HuH-7.5 (cell line): ENCODE data around the gene JAG1.

Source experiments
- DNase-seq: peaks from one replicate; pipeline ENCODE4 v3.0.0; 2011; ENCODE audit warnings: low spot score

The JAG1 gene

GRCh38 chr20:10699489-10699888 is 25.7 kb upstream of the JAG1 start:
- no peak for DNase-seq

GRCh38 chr20:10696650-10697049 is 22.9 kb upstream of the JAG1 start:
- no peak for DNase-seq

- no peak for DNase-seq
Measured at GRCh38 chr20:10689385-10689784, 15.6 kb upstream of the JAG1 start.

GRCh38 chr20:10687895-10688294 is 14.1 kb upstream of the JAG1 start:
- DNase-seq = no peak

GRCh38 chr20:10686356-10687133 is 12.7 kb upstream of the JAG1 start:
- no peak for DNase-seq

- DNase-seq = no peak
Measured at GRCh38 chr20:10683537-10683936, 9.7 kb upstream of the JAG1 start.

- no peak for DNase-seq
Measured at GRCh38 chr20:10682939-10683338, 9.1 kb upstream of the JAG1 start.

GRCh38 chr20:10681494-10681893 is 7.7 kb upstream of the JAG1 start:
- no peak for DNase-seq

GRCh38 chr20:10680571-10680970 is 6.8 kb upstream of the JAG1 start:
- DNase-seq = no peak

- DNase-seq = no peak
Measured at GRCh38 chr20:10679269-10679668, 5.5 kb upstream of the JAG1 start.

- no peak for DNase-seq
Measured at GRCh38 chr20:10676518-10676917, 2.7 kb upstream of the JAG1 start.

- DNase-seq = no peak
Measured at GRCh38 chr20:10675450-10675848, 1.6 kb upstream of the JAG1 start.

GRCh38 chr20:10674684-10675449 is 1.1 kb upstream of the JAG1 start:
- peak; percentile 96 for DNase-seq

GRCh38 chr20:10673176-10673841 is 490 bp downstream of the JAG1 start:
- no peak for DNase-seq

- peak; percentile 53 for DNase-seq
Measured at GRCh38 chr20:10672624-10673127, 1.1 kb downstream of the JAG1 start.

- DNase-seq = peak; percentile 61
Measured at GRCh38 chr20:10671919-10672623, 1.7 kb downstream of the JAG1 start.

GRCh38 chr20:10671221-10671918 is 2.4 kb downstream of the JAG1 start:
- peak; percentile 88 for DNase-seq

- DNase-seq = peak; percentile 68
Measured at GRCh38 chr20:10670501-10671220, 3.1 kb downstream of the JAG1 start.

GRCh38 chr20:10669843-10670446 is 3.9 kb downstream of the JAG1 start:
- peak; percentile 51 for DNase-seq

GRCh38 chr20:10668677-10669368 is 5.0 kb downstream of the JAG1 start:
- no peak for DNase-seq
